Left renal pelvis (tissue), 4 donors: Measurements from ENCODE around the gene CIDEA. TPM values are rescaled to one million over a fixed set of nuclear protein-coding genes. Genes with fewer than 3 reads are reported as not detected.

Source experiments
- DNase-seq, 4 donors: peaks; one replicate each; pipeline ENCODE4 v3.0.0-alpha.2; 2013; ENCODE audit warnings: low read depth in 4 of 4, low spot score in 3 of 4
- polyA plus RNA-seq, 4 donors: library from polyadenylated mRNA; unstranded; fragments of 120-200 nt; gene quantifications; one replicate each; pipeline ENCODE4 v1.2.1, GENCODE V29; 2013; ENCODE audit not compliant: insufficient read length in 4 of 4

CIDEA gene
- polyA plus RNA-seq, 4 donors, result not detected

- no peak for DNase-seq
These were observed 39.7 kb downstream of the CIDEA start for GRCh38 chr18:12293831-12294230.

- no peak for DNase-seq
These were observed 41.4 kb downstream of the CIDEA start for GRCh38 chr18:12295389-12296086.

GRCh38 chr18:12296087-12296403 is 41.9 kb downstream of the CIDEA start:
- DNase-seq, result no peak

- DNase-seq, result no peak
These were observed 42.3 kb downstream of the CIDEA start for GRCh38 chr18:12296457-12296856.

GRCh38 chr18:12299862-12300261 is 45.7 kb downstream of the CIDEA start:
- no peak for DNase-seq

- no peak for DNase-seq
These were observed 47.3 kb downstream of the CIDEA start for GRCh38 chr18:12301263-12302005.

GRCh38 chr18:12302391-12303147 is 48.4 kb downstream of the CIDEA start:
- no peak for DNase-seq

GRCh38 chr18:12304351-12305210 is 50.4 kb downstream of the CIDEA start:
- no peak for DNase-seq

GRCh38 chr18:12305211-12305610 is 51.0 kb downstream of the CIDEA start:
- DNase-seq, result no peak

GRCh38 chr18:12305930-12306629 is 51.9 kb downstream of the CIDEA start:
- no peak for DNase-seq

GRCh38 chr18:12306752-12307700 is 52.9 kb downstream of the CIDEA start:
- DNase-seq, result no peak

- DNase-seq, result no peak
These were observed 53.7 kb downstream of the CIDEA start, which contains the start of gene TUBB6 for GRCh38 chr18:12307701-12308385. Gene TUBB6 (plus strand): TSS chr18:12308241. CDS start chr18:12308293, 52 bp downstream.

- peak in 1 of 4 donors; percentile 45 for DNase-seq
These were observed 54.4 kb downstream of the CIDEA start for GRCh38 chr18:12308386-12309100.

GRCh38 chr18:12309683-12310198 is 55.6 kb downstream of the CIDEA start:
- DNase-seq, result no peak

GRCh38 chr18:12310762-12311161 is 56.6 kb downstream of the CIDEA start:
- DNase-seq, result no peak

- DNase-seq, result no peak
These were observed 58.8 kb downstream of the CIDEA start for GRCh38 chr18:12312976-12313375.

GRCh38 chr18:12313530-12314245 is 59.5 kb downstream of the CIDEA start:
- no peak for DNase-seq
